Midbrain (tissue), 1 donor: Measurements from ENCODE around the gene TMX4.
A peak's percentile ranks its signal among the peaks of the same experiment; 100 is the strongest.
"Not testable (repeated sequence)": the region's sequence is repeated elsewhere in the genome, so short reads cannot be mapped to it uniquely, and the experiment has no call there.

ENCODE experiments used
- DNase-seq: peaks from one replicate; lab custom pipeline; 2025; lab: John Stamatoyannopoulos, UW

Gene TMX4

GRCh38 chr20:8019246-8019997 is at the start of gene TMX4:
Gene TMX4, minus strand, starts transcription at chr20:8019761. Its CDS starts 148 bp downstream, at chr20:8019613.
- peak; percentile 89 for DNase-seq

- no peak for DNase-seq
Measured at GRCh38 chr20:8067082-8067481, 47.5 kb upstream of the TMX4 start.

- no peak for DNase-seq
Measured at GRCh38 chr20:8066662-8067061, 47.1 kb upstream of the TMX4 start.

GRCh38 chr20:8065691-8066090 is 46.1 kb upstream of the TMX4 start:
- DNase-seq, result no peak

GRCh38 chr20:8062756-8063155 is 43.2 kb upstream of the TMX4 start:
- no peak for DNase-seq

GRCh38 chr20:8061861-8062518 is 42.4 kb upstream of the TMX4 start:
- DNase-seq, result no peak

GRCh38 chr20:8060977-8061376 is 41.4 kb upstream of the TMX4 start:
- no peak for DNase-seq

- DNase-seq, result no peak
Measured at GRCh38 chr20:8057871-8058270, 38.3 kb upstream of the TMX4 start.

- DNase-seq, result no peak
Measured at GRCh38 chr20:8055096-8055495, 35.5 kb upstream of the TMX4 start.

GRCh38 chr20:8050157-8050837 is 30.7 kb upstream of the TMX4 start:
- no peak for DNase-seq

GRCh38 chr20:8049310-8049709 is 29.7 kb upstream of the TMX4 start:
- DNase-seq, result no peak

GRCh38 chr20:8045946-8046345 is 26.4 kb upstream of the TMX4 start:
- DNase-seq, result no peak

- DNase-seq, result peak; percentile 63
Measured at GRCh38 chr20:8043687-8044282, 24.2 kb upstream of the TMX4 start.

GRCh38 chr20:8039042-8039441 is 19.5 kb upstream of the TMX4 start:
- DNase-seq, result no peak

- no peak for DNase-seq
Measured at GRCh38 chr20:8036771-8037170, 17.2 kb upstream of the TMX4 start.

- no peak for DNase-seq
Measured at GRCh38 chr20:8033151-8033841, 13.7 kb upstream of the TMX4 start.

GRCh38 chr20:8032499-8032898 is 12.9 kb upstream of the TMX4 start:
- DNase-seq, result no peak

- DNase-seq, result not testable (repeated sequence)
Measured at GRCh38 chr20:8031539-8031938, 12.0 kb upstream of the TMX4 start.

GRCh38 chr20:8021541-8022269 is 2.1 kb upstream of the TMX4 start:
- no peak for DNase-seq

GRCh38 chr20:8020314-8021079 is 936 bp upstream of the TMX4 start:
- DNase-seq, result no peak

- DNase-seq, result no peak
Measured at GRCh38 chr20:8019998-8020247, 362 bp upstream of the TMX4 start.
